HUES6 (cell line): ENCODE measurements around the gene TNKS1BP1.

Experiments used
- H3K27ac ChIP-seq: 2 replicates; pipeline ENCODE4 v1.7.0; 2013; ENCODE audit warnings: low read depth, mild to moderate bottlenecking, low read length, inconsistent platforms
- H3K27me3 ChIP-seq: 2 replicates; pipeline ENCODE4 v1.6.1; 2013; ENCODE audit warnings: low read length; ENCODE audit not compliant: control insufficient read depth, insufficient read depth
- H3K36me3 ChIP-seq: 2 replicates; pipeline ENCODE4 v1.6.1; 2013; ENCODE audit warnings: low read length; ENCODE audit not compliant: control insufficient read depth, insufficient read depth
- H3K4me1 ChIP-seq: 2 replicates; pipeline ENCODE4 v1.6.1; 2013; ENCODE audit warnings: low read length; ENCODE audit not compliant: control insufficient read depth, insufficient read depth
- H3K4me3 ChIP-seq: 2 replicates; pipeline ENCODE4 v1.5.1; 2013; ENCODE audit warnings: low read depth, low read length
- H3K9ac ChIP-seq: one replicate; pipeline ENCODE4 v1.6.1; 2013; ENCODE audit warnings: mild to moderate bottlenecking, low read length
- H3K9me3 ChIP-seq: 2 replicates; pipeline ENCODE4 v1.6.1; 2013; ENCODE audit warnings: low read depth, low read length; ENCODE audit not compliant: control insufficient read depth, insufficient read depth

Gene TNKS1BP1, protein sequence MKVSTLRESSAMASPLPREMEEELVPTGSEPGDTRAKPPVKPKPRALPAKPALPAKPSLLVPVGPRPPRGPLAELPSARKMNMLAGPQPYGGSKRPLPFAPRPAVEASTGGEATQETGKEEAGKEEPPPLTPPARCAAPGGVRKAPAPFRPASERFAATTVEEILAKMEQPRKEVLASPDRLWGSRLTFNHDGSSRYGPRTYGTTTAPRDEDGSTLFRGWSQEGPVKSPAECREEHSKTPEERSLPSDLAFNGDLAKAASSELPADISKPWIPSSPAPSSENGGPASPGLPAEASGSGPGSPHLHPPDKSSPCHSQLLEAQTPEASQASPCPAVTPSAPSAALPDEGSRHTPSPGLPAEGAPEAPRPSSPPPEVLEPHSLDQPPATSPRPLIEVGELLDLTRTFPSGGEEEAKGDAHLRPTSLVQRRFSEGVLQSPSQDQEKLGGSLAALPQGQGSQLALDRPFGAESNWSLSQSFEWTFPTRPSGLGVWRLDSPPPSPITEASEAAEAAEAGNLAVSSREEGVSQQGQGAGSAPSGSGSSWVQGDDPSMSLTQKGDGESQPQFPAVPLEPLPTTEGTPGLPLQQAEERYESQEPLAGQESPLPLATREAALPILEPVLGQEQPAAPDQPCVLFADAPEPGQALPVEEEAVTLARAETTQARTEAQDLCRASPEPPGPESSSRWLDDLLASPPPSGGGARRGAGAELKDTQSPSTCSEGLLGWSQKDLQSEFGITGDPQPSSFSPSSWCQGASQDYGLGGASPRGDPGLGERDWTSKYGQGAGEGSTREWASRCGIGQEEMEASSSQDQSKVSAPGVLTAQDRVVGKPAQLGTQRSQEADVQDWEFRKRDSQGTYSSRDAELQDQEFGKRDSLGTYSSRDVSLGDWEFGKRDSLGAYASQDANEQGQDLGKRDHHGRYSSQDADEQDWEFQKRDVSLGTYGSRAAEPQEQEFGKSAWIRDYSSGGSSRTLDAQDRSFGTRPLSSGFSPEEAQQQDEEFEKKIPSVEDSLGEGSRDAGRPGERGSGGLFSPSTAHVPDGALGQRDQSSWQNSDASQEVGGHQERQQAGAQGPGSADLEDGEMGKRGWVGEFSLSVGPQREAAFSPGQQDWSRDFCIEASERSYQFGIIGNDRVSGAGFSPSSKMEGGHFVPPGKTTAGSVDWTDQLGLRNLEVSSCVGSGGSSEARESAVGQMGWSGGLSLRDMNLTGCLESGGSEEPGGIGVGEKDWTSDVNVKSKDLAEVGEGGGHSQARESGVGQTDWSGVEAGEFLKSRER (N-terminal part only)

GRCh38 chr11:57324886-57325734 is at the start of gene TNKS1BP1:
TNKS1BP1 (minus strand) TSS chr11:57324952; CDS start chr11:57321885, 3,067 bp downstream.
- Histone ChIP-seq H3K27me3 (no peaks in the 10 kb centered on the region), H3K9me3 (no peaks in the 10 kb centered on the region), H3K9ac (peak within 1 kb of the TSS; percentile 94), H3K36me3 (peaks cover 60% of the 10 kb centered on the region), H3K27ac (peak within 1 kb of the TSS; percentile 95), H3K4me1 (peaks cover 34% of the 10 kb centered on the region), H3K4me3 (peak within 1 kb of the TSS; percentile 68)

DNA sequence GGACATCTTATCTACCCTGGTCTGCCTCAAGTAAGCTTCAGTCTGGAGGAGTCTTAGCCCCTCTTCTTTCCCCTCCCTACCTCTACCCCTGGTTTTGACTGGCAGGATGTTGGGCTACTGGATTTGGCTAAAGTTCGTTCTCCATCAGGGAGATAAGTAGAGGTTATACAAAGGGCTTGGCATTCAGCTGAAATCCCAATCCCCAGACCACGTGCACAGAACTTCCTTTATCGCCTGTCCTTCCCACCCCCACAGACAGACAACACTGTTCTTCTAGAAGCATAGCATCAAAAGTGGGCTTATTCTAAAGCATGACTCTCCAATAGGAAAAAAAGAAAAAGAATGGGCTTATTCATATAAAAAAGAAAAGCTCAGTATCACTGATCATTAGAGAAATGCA is 48.4 kb upstream of the TNKS1BP1 start:
- Histone ChIP-seq H3K4me1 (no peaks in the 10 kb centered on the region; the same call in 1 of the 2 replicates), H3K27ac (no peak overlapping the region), H3K4me3 (no peak overlapping the region), H3K9me3 (no peaks in the 10 kb centered on the region), H3K9ac (no peak overlapping the region), H3K27me3 (peaks cover 20% of the 10 kb centered on the region; the same call in 1 of the 2 replicates), H3K36me3 (no peaks in the 10 kb centered on the region)

- Histone ChIP-seq H3K4me1 (peaks cover 3% of the 10 kb centered on the region; the same call in 1 of the 2 replicates), H3K4me3 (no peak overlapping the region), H3K27ac (no peak overlapping the region), H3K27me3 (peaks cover 3% of the 10 kb centered on the region; the same call in 1 of the 2 replicates), H3K9ac (no peak overlapping the region), H3K9me3 (no peaks in the 10 kb centered on the region), H3K36me3 (no peaks in the 10 kb centered on the region)
Observed at GRCh38 chr11:57370941-57371340, 46.2 kb upstream of the TNKS1BP1 start.

- Histone ChIP-seq H3K4me3 (no peak overlapping the region), H3K4me1 (peaks cover 10% of the 10 kb centered on the region), H3K9ac (no peak overlapping the region), H3K9me3 (no peaks in the 10 kb centered on the region), H3K36me3 (no peaks in the 10 kb centered on the region), H3K27me3 (peaks cover 3% of the 10 kb centered on the region; the same call in 1 of the 2 replicates), H3K27ac (no peak overlapping the region)
Observed at GRCh38 chr11:57370251-57370650, 45.5 kb upstream of the TNKS1BP1 start.

DNA sequence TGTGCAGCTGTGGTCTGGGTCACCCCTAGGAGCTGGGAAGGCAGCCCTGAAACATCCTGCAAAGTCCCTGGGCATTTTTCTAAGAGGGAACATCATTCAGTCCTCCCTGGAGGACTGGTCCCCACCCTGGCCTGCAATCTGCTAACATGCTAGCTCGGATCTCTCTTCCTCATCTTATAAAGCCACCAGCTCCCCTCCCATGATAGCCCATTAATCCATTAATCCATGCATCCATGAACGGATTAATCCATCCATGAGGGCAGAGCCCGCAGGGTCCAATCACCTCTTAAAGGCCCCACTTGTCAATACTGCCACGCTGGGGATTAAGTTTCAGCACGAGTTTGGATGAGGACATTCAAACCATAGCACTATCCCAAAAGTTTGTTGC is 44.1 kb upstream of the TNKS1BP1 start:
- Histone ChIP-seq H3K27ac (no peak overlapping the region), H3K4me1 (peaks cover 18% of the 10 kb centered on the region), H3K4me3 (no peak overlapping the region), H3K27me3 (peaks cover 3% of the 10 kb centered on the region; the same call in 1 of the 2 replicates), H3K36me3 (no peaks in the 10 kb centered on the region), H3K9ac (no peak overlapping the region), H3K9me3 (no peaks in the 10 kb centered on the region)

GRCh38 chr11:57368106-57368844 is 43.5 kb upstream of the TNKS1BP1 start:
- Histone ChIP-seq H3K4me1 (peaks cover 18% of the 10 kb centered on the region), H3K9ac (no peak overlapping the region)

DNA sequence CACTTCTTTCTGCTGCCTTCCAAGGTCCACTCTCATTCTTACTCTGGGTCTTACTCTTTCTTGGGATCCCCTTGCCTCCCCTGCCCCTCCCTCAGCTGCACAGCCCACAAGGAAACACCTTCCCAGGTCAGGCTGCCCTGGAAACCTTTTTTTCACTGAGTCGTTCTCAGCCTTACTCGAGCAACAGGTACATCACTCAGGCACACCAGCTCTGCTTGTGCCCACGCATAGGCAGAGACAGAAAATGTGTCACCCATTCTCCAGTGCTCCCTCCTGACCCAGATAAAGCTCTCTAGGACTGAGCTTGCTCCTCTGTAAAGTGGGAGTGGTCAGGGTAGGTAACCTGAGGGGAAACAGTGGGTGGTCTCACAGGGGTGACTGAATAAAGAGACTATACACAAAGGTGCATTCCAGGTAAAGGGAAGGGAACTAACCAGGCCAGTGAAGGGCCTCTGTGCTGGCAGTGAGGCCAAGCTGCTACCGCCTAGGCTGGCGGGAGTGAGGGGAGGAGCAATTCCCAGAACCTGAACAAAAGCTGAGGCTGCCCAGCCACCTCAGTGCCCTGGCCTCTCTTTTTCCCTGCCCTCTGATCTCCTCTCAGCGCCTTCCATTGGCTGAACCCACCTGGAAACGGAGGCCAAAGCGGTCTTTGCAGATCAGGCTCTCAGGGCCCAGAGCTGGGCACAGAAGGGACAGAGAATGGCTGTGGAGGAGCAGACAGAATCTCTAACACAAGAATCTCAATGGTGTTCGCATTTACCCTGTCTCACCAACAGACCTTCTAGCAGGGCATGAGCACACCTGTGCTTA is 40.3 kb upstream of the TNKS1BP1 start:
- Histone ChIP-seq H3K9ac (no peak overlapping the region), H3K9me3 (no peaks in the 10 kb centered on the region), H3K4me1 (peaks cover 21% of the 10 kb centered on the region), H3K27me3 (no peaks in the 10 kb centered on the region), H3K4me3 (no peak overlapping the region), H3K27ac (no peak overlapping the region), H3K36me3 (no peaks in the 10 kb centered on the region)

More at GRCh38 chr11:57368106-57368844, 43.5 kb upstream of the TNKS1BP1 start:
- H3K27ac ChIP-seq: no peak overlapping the region
- H3K9me3 ChIP-seq: no peaks in the 10 kb centered on the region
- H3K27me3 ChIP-seq: peaks cover 3% of the 10 kb centered on the region; the same call in 1 of the 2 replicates
- no peak overlapping the region for H3K4me3 ChIP-seq
- H3K36me3 ChIP-seq: no peaks in the 10 kb centered on the region

GRCh38 chr11:57363131-57364080 is 38.7 kb upstream of the TNKS1BP1 start:
- no peaks in the 10 kb centered on the region for H3K9me3 ChIP-seq
- no peak overlapping the region for H3K4me3 ChIP-seq
- H3K36me3 ChIP-seq: no peaks in the 10 kb centered on the region
- H3K27me3 ChIP-seq: no peaks in the 10 kb centered on the region
- peaks cover 33% of the 10 kb centered on the region for H3K4me1 ChIP-seq
- no peak overlapping the region for H3K9ac ChIP-seq
- no peak overlapping the region for H3K27ac ChIP-seq
